Brain microvascular endothelial cell (primary cell): ENCODE results near the gene HKDC1.

Experiments used
- DNase-seq: peaks from one replicate; pipeline ENCODE4 v3.0.0-alpha.2; 2020
- H3K27ac ChIP-seq: fragments of 250-450 bp; sonication (Bioruptor Pico); 2 replicates; pipeline ENCODE4 v1.5.1; 2020; ENCODE audit warnings: mild to moderate bottlenecking, moderate library complexity
- H3K27me3 ChIP-seq: fragments of 250-450 bp; sonication (Bioruptor Pico); replicated peaks from 2 replicates; pipeline ENCODE4 v1.5.1; 2020; ENCODE audit warnings: mild to moderate bottlenecking
- H3K36me3 ChIP-seq: fragments of 250-450 bp; sonication (Bioruptor Pico); replicated peaks from 2 replicates; pipeline ENCODE4 v1.5.1; 2020; ENCODE audit warnings: mild to moderate bottlenecking
- H3K4me3 ChIP-seq: 2 replicates; pipeline ENCODE4 v1.5.1; 2011; ENCODE audit warnings: low read depth, mild to moderate bottlenecking, control low read depth, low read length, moderate library complexity
- CTCF ChIP-seq: IDR thresholded peaks from 2 replicates; pipeline ENCODE4 v1.5.1; 2011; ENCODE audit warnings: low read depth, mild to moderate bottlenecking, moderate library complexity, low read length, control low read depth, inconsistent platforms; ENCODE audit errors: missing control alignments
- in situ Hi-C: cut with HindIII; loops from 2 replicates; pipeline ENCODE4 v1.10.0; 2017; ENCODE audit warnings: low sequenced_read_pairs, low pct_ligation_motif_present

HKDC1 gene

GRCh38 chr10:69180525-69181204 lies 39.5 kb upstream of the HKDC1 start:
- no peak for TF ChIP-seq CTCF
- H3K36me3 ChIP-seq = peaks cover 2% of the 10 kb centered on the region
- H3K4me3 ChIP-seq = peak overlapping the region; percentile 96
- no peaks in the 10 kb centered on the region for H3K27me3 ChIP-seq
- peak overlapping the region; percentile 99 for H3K27ac ChIP-seq
- peak; percentile 27 for DNase-seq
- in situ Hi-C loops = no loop called here

- H3K4me3 ChIP-seq = peak overlapping the region; percentile 96
- peaks cover 2% of the 10 kb centered on the region for H3K36me3 ChIP-seq
- H3K27me3 ChIP-seq = no peaks in the 10 kb centered on the region
- no peak for DNase-seq
- in situ Hi-C loops = no loop called here
- H3K27ac ChIP-seq = no peak overlapping the region
- no peak for TF ChIP-seq CTCF
These were observed 38.7 kb upstream of the HKDC1 start for GRCh38 chr10:69181433-69181832.

GRCh38 chr10:69182005-69182404 lies 38.1 kb upstream of the HKDC1 start:
- H3K27ac ChIP-seq = no peak overlapping the region
- no peaks in the 10 kb centered on the region for H3K27me3 ChIP-seq
- H3K36me3 ChIP-seq = peaks cover 2% of the 10 kb centered on the region
- DNase-seq = no peak
- no peak overlapping the region for H3K4me3 ChIP-seq
- in situ Hi-C loops = no loop called here
- TF ChIP-seq CTCF = no peak

GRCh38 chr10:69186524-69186923 lies 33.6 kb upstream of the HKDC1 start:
- Histone ChIP-seq H3K4me3 (no peak overlapping the region), H3K36me3 (peaks cover 20% of the 10 kb centered on the region), H3K27ac (no peak overlapping the region), H3K27me3 (no peaks in the 10 kb centered on the region)
- TF ChIP-seq CTCF = no peak
- in situ Hi-C loops = no loop called here
- no peak for DNase-seq

- no peak for DNase-seq
- no peak for TF ChIP-seq CTCF
- Histone ChIP-seq H3K4me3 (no peak overlapping the region), H3K27ac (no peak overlapping the region), H3K27me3 (no peaks in the 10 kb centered on the region), H3K36me3 (peaks cover 37% of the 10 kb centered on the region)
- in situ Hi-C loops = no loop called here
These were observed 19.1 kb upstream of the HKDC1 start for GRCh38 chr10:69201045-69201444.

GRCh38 chr10:69202332-69202731 lies 17.8 kb upstream of the HKDC1 start:
- Histone ChIP-seq H3K36me3 (peaks cover 38% of the 10 kb centered on the region), H3K4me3 (no peak overlapping the region), H3K27ac (no peak overlapping the region), H3K27me3 (no peaks in the 10 kb centered on the region)
- in situ Hi-C loops = no loop called here
- TF ChIP-seq CTCF = no peak
- no peak for DNase-seq
